Activated T-helper 1 cell treated with Interleukin-2 at 50 U/mL for 16 hours (primary cell): ENCODE results near the gene HHAT.

Experiments used
- DNase-seq: peaks from one replicate; pipeline ENCODE4 v3.0.0-alpha.2; 2020; ENCODE audit warnings: low read depth

Gene HHAT

DNA sequence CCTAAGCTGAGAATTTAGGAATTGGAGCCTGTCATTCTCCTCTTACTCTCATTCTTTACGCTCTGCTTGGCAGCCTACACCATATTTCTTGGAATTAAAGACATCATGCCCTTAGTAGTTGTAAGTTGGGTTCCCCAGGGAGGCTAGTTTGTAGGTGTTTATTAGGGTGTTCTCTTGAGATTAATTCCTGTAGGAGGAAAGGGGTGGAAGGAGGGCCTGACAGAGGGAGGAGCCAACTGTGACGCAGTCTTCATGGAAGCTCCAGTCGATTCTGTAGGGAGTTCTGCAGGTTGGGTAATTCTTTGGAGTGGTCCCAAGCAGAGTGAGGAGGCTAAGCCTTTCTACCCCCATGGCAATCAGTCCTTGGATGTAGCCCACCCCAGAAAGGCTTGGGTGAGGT is 111.4 kb downstream of the HHAT start:
- DNase-seq, result no peak

DNA sequence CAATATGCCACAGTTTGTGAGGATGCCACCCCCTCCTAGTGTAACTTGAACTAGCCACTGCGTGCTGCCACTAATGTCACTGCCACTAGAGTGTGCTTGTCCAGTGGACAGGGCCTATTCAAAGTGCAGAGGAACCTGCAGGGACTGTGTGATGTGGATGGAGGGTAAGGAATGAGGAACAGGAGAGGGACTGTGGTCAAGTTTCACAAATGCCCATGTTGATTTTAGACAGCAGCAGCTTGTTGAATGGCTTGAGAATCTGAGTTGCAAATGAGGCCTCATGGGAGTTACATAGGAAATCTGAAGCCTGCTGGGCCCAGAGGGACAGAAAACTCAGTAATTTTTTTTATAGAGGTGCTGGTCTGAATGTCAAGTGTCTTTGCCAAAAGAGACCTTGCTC is 112.3 kb downstream of the HHAT start:
- no peak for DNase-seq

GRCh38 chr1:210445485-210445884 is 116.8 kb downstream of the HHAT start:
- no peak for DNase-seq

GRCh38 chr1:210445931-210446330 is 117.2 kb downstream of the HHAT start:
- DNase-seq, result no peak

GRCh38 chr1:210446479-210446878 is 117.8 kb downstream of the HHAT start:
- DNase-seq, result peak; percentile 58

GRCh38 chr1:210447456-210448057 is 118.9 kb downstream of the HHAT start:
- no peak for DNase-seq

DNA sequence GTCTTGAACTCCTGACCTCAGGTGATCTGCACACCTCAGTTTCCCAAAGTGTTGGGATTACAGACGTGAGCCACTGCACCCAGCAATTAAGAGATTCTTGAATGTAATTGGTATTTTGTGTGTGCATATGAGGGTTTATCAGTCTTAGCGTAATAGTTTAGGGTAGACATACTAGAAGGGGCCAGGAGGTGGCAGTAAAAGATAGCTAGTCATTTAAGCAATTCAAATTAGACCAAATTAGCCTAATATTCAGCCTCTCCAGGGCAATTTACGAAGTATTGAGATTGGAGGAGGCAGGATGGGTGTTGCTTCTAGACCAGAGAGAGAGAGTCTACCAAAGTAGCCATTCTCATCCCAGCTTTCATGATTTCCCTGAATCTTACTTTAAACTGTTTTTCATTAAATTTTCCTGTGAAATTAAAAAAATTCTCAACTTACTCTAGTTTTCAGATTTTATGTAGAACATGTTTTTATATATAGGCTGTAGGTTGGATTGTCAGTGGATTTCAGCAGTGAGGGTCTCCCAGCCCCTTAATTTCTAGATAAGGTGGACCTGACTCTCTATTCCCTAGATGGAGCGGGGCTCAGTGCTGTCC is 119.7 kb downstream of the HHAT start:
- no peak for DNase-seq

DNA sequence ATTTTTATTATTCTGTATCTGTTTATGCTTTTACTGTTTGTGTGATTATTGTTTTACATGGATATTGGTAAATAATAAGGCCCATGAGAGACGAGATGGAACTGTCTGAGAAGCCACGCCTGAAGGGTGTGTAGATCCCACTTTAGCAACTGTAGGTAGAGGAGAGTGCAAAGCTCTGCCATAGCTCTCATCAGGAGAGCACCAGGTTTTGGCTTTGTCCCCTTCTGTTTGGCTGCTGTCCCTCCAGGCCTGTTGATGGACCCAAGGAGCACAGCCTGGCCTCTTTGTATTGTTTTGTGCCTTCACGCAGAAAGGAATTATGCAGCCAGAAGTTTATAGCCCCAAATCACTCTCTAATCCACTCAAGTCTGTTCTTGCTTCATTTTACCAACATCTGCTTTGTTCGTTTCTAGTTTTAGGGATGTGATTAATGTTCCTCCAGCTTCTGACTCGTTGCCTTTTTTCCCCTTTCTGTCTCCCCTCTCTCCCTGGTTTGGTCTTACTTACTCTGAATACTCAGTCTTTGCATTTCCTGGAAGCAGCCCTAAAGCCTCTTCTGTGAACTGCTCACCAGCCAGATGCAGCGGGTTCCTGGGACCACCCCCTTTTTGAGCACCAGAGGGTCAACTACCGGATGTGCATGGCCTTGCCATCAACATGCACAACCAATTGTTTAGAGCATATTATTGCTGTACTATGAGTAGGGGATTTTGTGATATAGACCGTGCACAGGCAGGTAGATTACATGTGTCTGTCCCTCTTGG is 127.3 kb downstream of the HHAT start:
- no peak for DNase-seq

- DNase-seq, result no peak
These were observed 128.1 kb downstream of the HHAT start for GRCh38 chr1:210456731-210457255.

DNA sequence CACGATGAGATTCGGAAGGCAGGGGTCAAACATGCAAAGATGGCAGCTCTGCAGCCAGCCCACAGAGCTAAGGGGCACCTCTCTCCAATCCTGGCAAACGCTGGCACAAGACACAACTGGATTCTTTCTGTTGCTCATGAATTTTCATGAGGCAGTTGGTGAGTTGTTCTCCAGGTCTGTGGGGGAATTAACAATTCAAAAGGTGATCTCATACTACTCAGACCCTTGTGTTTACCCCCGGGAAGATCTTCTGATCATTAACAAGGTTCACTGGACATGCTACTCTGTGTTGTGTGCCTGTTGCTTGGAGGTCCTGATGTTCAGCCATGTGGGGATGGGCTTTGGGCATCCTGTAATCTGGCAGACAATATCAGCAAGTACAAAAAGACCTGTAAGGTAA is 128.9 kb downstream of the HHAT start:
- no peak for DNase-seq

GRCh38 chr1:210464519-210465039 is 135.9 kb downstream of the HHAT start:
- DNase-seq, result no peak

GRCh38 chr1:210465150-210465549 is 136.4 kb downstream of the HHAT start:
- no peak for DNase-seq

DNA sequence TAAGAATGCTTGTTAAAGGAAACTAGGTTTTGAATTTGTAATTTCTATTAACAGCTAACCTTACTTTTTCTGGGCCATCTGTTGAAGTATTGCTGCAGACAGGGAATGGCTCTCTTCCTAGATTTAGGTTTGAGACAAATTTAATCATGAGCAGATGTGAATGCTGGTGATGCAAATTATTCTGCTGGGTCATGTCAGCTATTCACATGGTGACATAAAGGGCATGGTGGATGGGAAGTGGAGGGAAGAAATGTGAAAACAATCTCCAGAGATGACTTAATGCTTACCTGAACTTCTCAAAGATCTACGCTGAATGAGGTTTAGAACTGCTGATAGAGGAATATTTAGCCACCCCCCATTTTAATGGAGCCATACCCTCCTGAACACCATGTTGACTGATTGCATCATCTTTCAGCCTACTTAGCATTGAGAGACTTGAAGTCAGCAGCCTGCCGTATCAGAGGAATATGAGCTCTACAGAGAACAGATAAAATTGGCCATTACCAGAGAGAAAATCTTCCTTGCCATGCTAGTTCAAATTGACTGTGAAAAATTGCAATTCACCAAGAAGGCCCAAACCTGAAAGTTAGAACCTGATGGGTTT is 138.8 kb downstream of the HHAT start:
- no peak for DNase-seq

DNA sequence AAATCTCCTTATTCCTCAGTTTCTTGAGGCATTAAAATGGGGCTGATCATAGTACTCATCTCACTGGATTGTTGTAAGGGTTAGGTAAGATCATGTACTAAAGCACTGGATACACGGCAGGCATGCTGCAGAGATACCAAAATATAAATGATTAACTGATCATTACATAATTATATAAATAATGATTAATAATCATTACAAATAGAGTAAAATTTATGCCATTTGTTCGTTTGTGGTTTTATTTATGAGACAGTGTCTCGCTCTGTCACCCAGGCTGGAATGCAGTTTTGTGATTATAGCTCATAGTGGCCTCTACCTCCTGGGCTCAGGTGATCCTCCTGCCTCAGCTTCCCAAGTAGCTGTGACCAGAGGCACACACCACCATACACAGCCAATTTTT is 140.7 kb downstream of the HHAT start:
- DNase-seq, result no peak

DNA sequence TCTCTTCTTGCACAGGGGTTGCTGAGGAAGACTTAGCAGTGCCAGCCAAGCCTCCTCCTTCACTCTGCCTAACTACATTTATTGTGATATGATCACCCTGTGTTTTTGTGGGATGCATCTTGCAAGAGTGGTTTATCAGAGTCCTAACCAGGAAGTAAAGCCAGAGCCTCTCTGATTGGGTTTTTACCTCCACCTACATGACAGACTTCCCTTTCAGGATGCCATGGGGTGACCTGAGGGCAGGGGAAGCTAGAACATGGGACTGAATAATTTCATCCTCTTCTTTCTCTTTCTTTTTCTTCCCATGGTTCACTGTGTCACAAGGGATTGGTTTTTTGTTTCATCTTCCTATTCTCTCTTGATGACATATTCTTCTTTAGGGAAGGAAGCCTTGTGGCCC is 146.6 kb downstream of the HHAT start:
- no peak for DNase-seq

DNA sequence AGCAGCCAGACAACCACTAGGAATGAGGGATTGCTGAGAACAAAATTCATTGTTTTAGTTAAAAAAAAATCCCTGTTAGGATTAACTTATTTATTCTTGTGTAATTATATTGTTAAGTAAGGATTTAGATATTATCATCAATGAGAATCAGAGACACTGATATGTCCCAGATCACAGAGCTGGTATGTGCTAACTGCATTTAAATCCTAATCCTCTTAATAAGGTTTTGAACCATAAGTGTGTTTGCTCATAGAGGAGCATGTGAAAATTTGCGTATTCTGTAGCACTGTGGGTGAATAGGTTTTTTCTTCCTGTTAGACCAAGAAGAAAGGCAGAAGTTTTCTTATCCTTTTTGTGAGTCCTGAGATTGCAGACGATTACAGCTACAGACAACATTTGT is 147.1 kb downstream of the HHAT start:
- DNase-seq, result no peak

- DNase-seq, result no peak
These were observed 148.0 kb downstream of the HHAT start for GRCh38 chr1:210476730-210477129.

GRCh38 chr1:210477328-210477924 is 148.7 kb downstream of the HHAT start:
- no peak for DNase-seq

GRCh38 chr1:210478820-210479219 is 150.1 kb downstream of the HHAT start:
- no peak for DNase-seq

- no peak for DNase-seq
These were observed 153.8 kb downstream of the HHAT start for GRCh38 chr1:210482491-210482890.

GRCh38 chr1:210482945-210483617 is 154.4 kb downstream of the HHAT start:
- DNase-seq, result no peak

DNA sequence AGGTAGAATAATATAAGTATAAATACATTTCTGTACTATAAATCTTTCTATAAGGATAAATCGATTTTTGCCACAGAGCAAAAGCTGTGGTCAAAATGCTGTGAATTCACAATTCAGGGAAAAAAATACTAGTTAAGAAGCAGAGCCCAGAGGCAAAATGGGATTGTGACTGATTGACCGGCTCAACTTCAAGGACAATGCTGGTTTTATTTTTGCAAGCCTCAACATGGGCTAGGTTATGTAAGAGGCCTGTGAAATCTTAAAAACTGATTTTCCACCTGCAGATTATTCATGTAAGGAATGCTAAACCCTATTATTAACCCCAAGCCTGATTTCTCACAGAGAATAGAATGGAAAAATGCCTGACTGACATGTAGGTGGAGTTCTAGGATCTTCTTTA is 155.1 kb downstream of the HHAT start:
- no peak for DNase-seq
